ENCODE results near the gene SCPEP1. TPM values are rescaled to one million over a fixed set of nuclear protein-coding genes. Genes with fewer than 3 reads are reported as not detected.
A peak's percentile ranks its signal among the peaks of the same experiment; 100 is the strongest.

Gene SCPEP1
- total and polyA plus RNA-seq, 12 donors, result 194 to 487 (median 251) TPM

- intact Hi-C loops (cut with DNase I), result no loop called here
These were observed 16.3 kb downstream of the SCPEP1 start for GRCh38 chr17:56994009-56994792.

GRCh38 chr17:56995766-56996165 lies 17.8 kb downstream of the SCPEP1 start:
- peaks cover 0 to 78% of the 10 kb centered on the region in 2 donors for H3K36me3 ChIP-seq (replicated peaks in 1 of 2)
- no peaks in the 10 kb centered on the region for H3K27me3 ChIP-seq
- DNase-seq, result peak in 1 of 7 donors; percentile 13
- H3K27ac ChIP-seq, result no peak overlapping the region
- H3K9me3 ChIP-seq (replicated peaks in 1 of 3), result no peaks in the 10 kb centered on the region
- no peak for TF ChIP-seq CTCF (IDR thresholded peaks at IDR 0.05)
- no peak for TF ChIP-seq POLR2A (IDR thresholded peaks at IDR 0.05)
- peaks cover 7 to 9% of the 10 kb centered on the region in 2 donors for H3K4me1 ChIP-seq (replicated peaks in 1 of 2)
- WGBS, 4 donors, result 94 to 100% (median 95%) methylated on average over 1 of the region's 1 CpG
- H3K4me3 ChIP-seq, result no peak overlapping the region
- intact Hi-C loops (cut with DNase I), result no loop called here

More at GRCh38 chr17:56994009-56994792, 16.3 kb downstream of the SCPEP1 start:
- peaks cover 7 to 9% of the 10 kb centered on the region in 2 donors for H3K4me1 ChIP-seq (replicated peaks in 1 of 2)
- WGBS, 4 donors, result 91 to 95% (median 93%) methylated on average over 3 to 4 of the region's 4 CpGs
- peaks cover 0 to 83% of the 10 kb centered on the region in 2 donors for H3K36me3 ChIP-seq (replicated peaks in 1 of 2)
- DNase-seq, result no peak
- no peaks in the 10 kb centered on the region for H3K27me3 ChIP-seq
- H3K4me3 ChIP-seq, result no peak overlapping the region
- no peaks in the 10 kb centered on the region for H3K9me3 ChIP-seq (replicated peaks in 1 of 3)
- H3K27ac ChIP-seq, result no peak overlapping the region
- TF ChIP-seq POLR2A (IDR thresholded peaks at IDR 0.05), result no peak
- no peak for TF ChIP-seq CTCF (IDR thresholded peaks at IDR 0.05)

DNA sequence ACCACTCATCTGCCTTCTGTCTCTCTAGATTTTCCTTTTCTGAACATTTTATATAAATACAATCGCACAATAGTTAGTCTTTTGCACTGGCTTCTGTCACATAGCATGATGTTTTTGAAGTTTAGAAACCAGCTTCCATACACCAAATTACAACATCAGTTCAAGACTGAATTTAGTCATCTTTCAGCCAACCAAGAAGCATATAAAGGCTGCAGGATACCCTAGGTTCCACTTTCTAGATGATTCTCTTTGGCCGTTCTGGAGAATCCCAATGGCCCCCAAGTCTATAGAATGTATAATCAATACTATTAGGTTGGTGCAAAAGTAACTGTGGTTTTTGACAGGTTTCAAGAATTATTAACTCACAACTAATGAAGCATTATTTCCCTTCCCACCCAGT lies 19.4 kb downstream of the SCPEP1 start:
- H3K9me3 ChIP-seq (replicated peaks in 1 of 3), result no peaks in the 10 kb centered on the region
- no peak for DNase-seq
- no peak for TF ChIP-seq CTCF (IDR thresholded peaks at IDR 0.05)
- no peak for TF ChIP-seq POLR2A (IDR thresholded peaks at IDR 0.05)
- 94 to 95% (median 95%) methylated on average over 2 of the region's 2 CpGs for WGBS, 4 donors
- no peak overlapping the region for H3K27ac ChIP-seq
- peaks cover 7 to 9% of the 10 kb centered on the region in 2 donors for H3K4me1 ChIP-seq (replicated peaks in 1 of 2)
- intact Hi-C loops (cut with DNase I), result no loop called here
- no peaks in the 10 kb centered on the region for H3K27me3 ChIP-seq
- H3K36me3 ChIP-seq (replicated peaks in 1 of 2), result peaks cover 0 to 78% of the 10 kb centered on the region in 2 donors
- H3K4me3 ChIP-seq, result no peak overlapping the region

DNA sequence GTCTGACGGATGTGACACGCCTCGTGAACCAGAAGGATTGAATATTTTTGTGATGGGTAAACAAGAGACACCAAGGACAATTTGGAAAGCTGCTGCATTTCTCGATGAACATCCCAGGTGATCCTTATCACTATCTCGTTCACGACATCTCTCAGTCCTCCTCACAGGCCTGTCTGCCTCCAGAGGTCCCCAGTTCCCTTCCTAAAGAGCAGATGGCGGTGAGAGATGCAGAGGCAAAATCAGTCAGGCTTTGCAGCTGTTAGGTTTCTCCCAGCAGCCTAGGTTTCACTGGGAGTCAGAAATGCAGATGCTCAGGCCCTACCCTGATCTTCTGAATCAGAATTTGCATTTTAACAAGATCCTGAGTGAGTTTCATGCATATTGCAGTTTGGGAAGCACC lies 23.6 kb downstream of the SCPEP1 start:
- 88 to 95% (median 93%) methylated on average over 7 of the region's 7 CpGs for WGBS, 4 donors
- no peak for DNase-seq
- Histone ChIP-seq H3K27ac (no peak overlapping the region), H3K36me3 (replicated peaks in 1 of 2) (peaks cover 0 to 67% of the 10 kb centered on the region in 2 donors), H3K4me3 (no peak overlapping the region), H3K9me3 (replicated peaks in 1 of 3) (no peaks in the 10 kb centered on the region), H3K27me3 (no peaks in the 10 kb centered on the region), H3K4me1 (replicated peaks in 1 of 2) (peaks cover under 1 to 5% of the 10 kb centered on the region in 2 donors)
- TF ChIP-seq CTCF (IDR thresholded peaks at IDR 0.05), result no peak
- intact Hi-C loops (cut with DNase I), result no loop called here
